KMS-11 (cell line): Measurements from ENCODE around the gene CHAMP1.
"Not testable (repeated sequence)": the region's sequence is repeated elsewhere in the genome, so short reads cannot be mapped to it uniquely, and the experiment has no call there.

Experiments
- H2AFZ ChIP-seq: fragments of 200-600 bp; sonication (generic); 2 replicates; pipeline ENCODE4 v1.6.1; 2016; ENCODE audit warnings: antibody characterized with exemption, mixed run types, low read depth
- H3K27ac ChIP-seq: fragments of 200-600 bp; sonication (generic); 2 replicates; pipeline ENCODE4 v1.6.1; 2016; ENCODE audit warnings: mild to moderate bottlenecking, mixed run types
- H3K27me3 ChIP-seq: fragments of 200-600 bp; sonication (generic); 2 replicates; pipeline ENCODE4 v1.6.1; 2017; ENCODE audit warnings: mild to moderate bottlenecking, low read depth, mixed run types, moderate library complexity; ENCODE audit not compliant: insufficient read depth
- H3K36me3 ChIP-seq: fragments of 200-600 bp; sonication (generic); 2 replicates; pipeline ENCODE4 v1.6.1; 2017; ENCODE audit warnings: mild to moderate bottlenecking, mixed run types; ENCODE audit not compliant: insufficient read depth
- H3K4me1 ChIP-seq: fragments of 200-600 bp; sonication (generic); 2 replicates; pipeline ENCODE4 v1.6.1; 2016; ENCODE audit warnings: mild to moderate bottlenecking, low read depth, mixed run types; ENCODE audit not compliant: poor library complexity, severe bottlenecking
- H3K4me2 ChIP-seq: fragments of 200-600 bp; sonication (generic); 2 replicates; pipeline ENCODE4 v1.7.0; 2016; ENCODE audit warnings: mild to moderate bottlenecking, mixed run types
- H3K4me3 ChIP-seq: fragments of 200-600 bp; sonication (generic); IDR thresholded peaks from 2 replicates; pipeline ENCODE4 v1.6.1; 2017; ENCODE audit warnings: low read depth, low read length, mixed read lengths; ENCODE audit not compliant: insufficient read depth
- H3K79me2 ChIP-seq: fragments of 200-600 bp; sonication (generic); 2 replicates; pipeline ENCODE4 v1.6.1; 2016; ENCODE audit warnings: low read depth, mixed run types; ENCODE audit not compliant: insufficient read depth
- H3K9ac ChIP-seq: fragments of 200-600 bp; sonication (generic); 2 replicates; pipeline ENCODE4 v1.6.1; 2016; ENCODE audit warnings: mild to moderate bottlenecking, mixed run types
- H4K20me1 ChIP-seq: fragments of 200-600 bp; sonication (generic); 2 replicates; pipeline ENCODE4 v1.6.1; 2016; ENCODE audit warnings: mild to moderate bottlenecking, mixed run types; ENCODE audit not compliant: insufficient read depth
- TF ChIP-seq, protein P1 (sequence below): fragments of 200-600 bp; sonication (generic); conservative IDR thresholded peaks from 2 replicates; pipeline ENCODE4 v1.6.1; 2017; ENCODE audit warnings: low read depth, mild to moderate bottlenecking, antibody characterized with exemption, low read length, moderate library complexity, mixed read lengths

The CHAMP1 gene

GRCh38 chr13:114338959-114339358, 24.7 kb downstream of the CHAMP1 start:
- Histone ChIP-seq H3K36me3 (no peaks in the 10 kb centered on the region), H3K79me2 (no peaks in the 10 kb centered on the region), H3K27ac (peak overlapping the region; percentile 48; the same call in 1 of the 2 replicates), H3K4me3 (no peak overlapping the region), H2AFZ (peak overlapping the region; percentile 10; the same call in 1 of the 2 replicates), H3K4me1 (peaks cover 61% of the 10 kb centered on the region), H3K9ac (no peak overlapping the region), H4K20me1 (no peaks in the 10 kb centered on the region), H3K27me3 (no peaks in the 10 kb centered on the region), H3K4me2 (peak overlapping the region; percentile 73)
- TF ChIP-seq, protein P1, sequence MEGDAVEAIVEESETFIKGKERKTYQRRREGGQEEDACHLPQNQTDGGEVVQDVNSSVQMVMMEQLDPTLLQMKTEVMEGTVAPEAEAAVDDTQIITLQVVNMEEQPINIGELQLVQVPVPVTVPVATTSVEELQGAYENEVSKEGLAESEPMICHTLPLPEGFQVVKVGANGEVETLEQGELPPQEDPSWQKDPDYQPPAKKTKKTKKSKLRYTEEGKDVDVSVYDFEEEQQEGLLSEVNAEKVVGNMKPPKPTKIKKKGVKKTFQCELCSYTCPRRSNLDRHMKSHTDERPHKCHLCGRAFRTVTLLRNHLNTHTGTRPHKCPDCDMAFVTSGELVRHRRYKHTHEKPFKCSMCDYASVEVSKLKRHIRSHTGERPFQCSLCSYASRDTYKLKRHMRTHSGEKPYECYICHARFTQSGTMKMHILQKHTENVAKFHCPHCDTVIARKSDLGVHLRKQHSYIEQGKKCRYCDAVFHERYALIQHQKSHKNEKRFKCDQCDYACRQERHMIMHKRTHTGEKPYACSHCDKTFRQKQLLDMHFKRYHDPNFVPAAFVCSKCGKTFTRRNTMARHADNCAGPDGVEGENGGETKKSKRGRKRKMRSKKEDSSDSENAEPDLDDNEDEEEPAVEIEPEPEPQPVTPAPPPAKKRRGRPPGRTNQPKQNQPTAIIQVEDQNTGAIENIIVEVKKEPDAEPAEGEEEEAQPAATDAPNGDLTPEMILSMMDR, result no peak

- Histone ChIP-seq H3K4me1 (peaks cover 51% of the 10 kb centered on the region), H2AFZ (peak overlapping the region; percentile 10; the same call in 1 of the 2 replicates)
Observed at GRCh38 chr13:114339857-114340534, 25.7 kb downstream of the CHAMP1 start.

GRCh38 chr13:114341003-114341777, 26.9 kb downstream of the CHAMP1 start:
- peaks cover 44% of the 10 kb centered on the region for H3K4me1 ChIP-seq
- no peak overlapping the region for H3K9ac ChIP-seq
- H3K4me2 ChIP-seq, result no peak overlapping the region
- peak overlapping the region; percentile 48; the same call in 1 of the 2 replicates for H3K27ac ChIP-seq
- no peaks in the 10 kb centered on the region for H4K20me1 ChIP-seq
- TF ChIP-seq, protein P1, result no peak
- H3K4me3 ChIP-seq, result no peak overlapping the region
- H3K36me3 ChIP-seq, result no peaks in the 10 kb centered on the region
- no peaks in the 10 kb centered on the region for H3K27me3 ChIP-seq
- H3K79me2 ChIP-seq, result no peaks in the 10 kb centered on the region
- H2AFZ ChIP-seq, result no peak overlapping the region

More at GRCh38 chr13:114339857-114340534, 25.7 kb downstream of the CHAMP1 start:
- peak overlapping the region; percentile 48 for H3K27ac ChIP-seq
- H3K79me2 ChIP-seq, result no peaks in the 10 kb centered on the region
- no peaks in the 10 kb centered on the region for H4K20me1 ChIP-seq
- H3K36me3 ChIP-seq, result no peaks in the 10 kb centered on the region
- no peak overlapping the region for H3K4me3 ChIP-seq
- H3K4me2 ChIP-seq, result peak overlapping the region; percentile 73
- TF ChIP-seq, protein P1, result peak; percentile 80
- no peaks in the 10 kb centered on the region for H3K27me3 ChIP-seq
- no peak overlapping the region; the same call in 1 of the 2 replicates for H3K9ac ChIP-seq

GRCh38 chr13:114347256-114347655, 33.0 kb downstream of the CHAMP1 start:
- not testable (repeated sequence) for H3K79me2 ChIP-seq

More at GRCh38 chr13:114347256-114347655, 33.0 kb downstream of the CHAMP1 start:
- not testable (repeated sequence) for H3K9ac ChIP-seq, H3K27ac ChIP-seq, H3K27me3 ChIP-seq, H2AFZ ChIP-seq, H4K20me1 ChIP-seq, H3K4me3 ChIP-seq, H3K36me3 ChIP-seq, H3K4me2 ChIP-seq
- peaks cover 25% of the 10 kb centered on the region for H3K4me1 ChIP-seq
